HG02852 (cell line): ENCODE measurements around the gene BRD7.

Source experiments
- ATAC-seq: cut with Tn5 transposase; IDR thresholded peaks from one replicate; pipeline ENCODE4 v1.9.1; 2021; ENCODE audit warnings: mild to moderate bottlenecking, moderate library complexity; ENCODE audit not compliant: unreplicated experiment

Gene BRD7

DNA sequence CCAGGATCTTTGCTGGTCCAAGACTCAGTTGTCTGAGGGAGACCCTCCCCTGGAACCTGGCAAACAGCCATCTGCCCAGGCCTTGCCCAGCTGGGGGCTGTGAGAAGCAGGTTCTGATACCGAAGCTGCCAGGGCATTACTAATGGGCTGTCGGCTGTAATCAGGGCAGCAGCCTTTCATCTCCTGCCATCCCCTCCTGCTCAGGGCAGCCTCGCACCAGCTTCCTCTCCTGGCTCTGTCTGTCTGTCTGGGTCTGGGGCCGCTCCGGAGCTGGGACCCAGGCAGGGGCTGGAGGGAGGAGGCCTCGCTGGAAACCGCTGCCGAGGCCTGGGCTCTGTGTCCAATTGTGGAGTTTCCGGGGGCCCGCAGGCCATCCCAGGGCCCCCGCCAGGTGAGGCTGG, 21.6 kb upstream of the BRD7 start:
- no peak for ATAC-seq

- ATAC-seq = no peak
Observed at GRCh38 chr16:50389900-50390299, 21.1 kb upstream of the BRD7 start.

DNA sequence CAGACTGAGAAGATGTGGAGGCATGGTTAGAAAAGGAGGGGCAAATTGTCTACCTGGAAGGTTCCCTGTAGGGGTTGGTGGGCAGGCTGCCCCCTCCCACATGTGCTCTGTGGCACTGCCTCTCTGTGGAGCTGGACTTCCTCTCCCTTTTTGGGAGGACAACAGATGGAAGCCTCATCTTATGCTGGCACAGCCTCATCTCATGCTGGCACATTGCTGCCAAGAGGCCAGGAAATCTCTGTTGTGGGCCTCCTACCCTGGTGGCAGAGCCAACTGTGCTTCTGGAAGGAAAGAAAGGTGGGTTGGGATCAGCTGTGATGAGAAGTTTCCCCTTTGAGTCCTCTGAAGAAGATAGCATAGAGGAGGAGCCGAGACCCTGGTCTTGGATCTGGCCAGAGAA, 19.7 kb upstream of the BRD7 start:
- ATAC-seq = no peak

GRCh38 chr16:50386774-50387173, 18.0 kb upstream of the BRD7 start:
- no peak for ATAC-seq

DNA sequence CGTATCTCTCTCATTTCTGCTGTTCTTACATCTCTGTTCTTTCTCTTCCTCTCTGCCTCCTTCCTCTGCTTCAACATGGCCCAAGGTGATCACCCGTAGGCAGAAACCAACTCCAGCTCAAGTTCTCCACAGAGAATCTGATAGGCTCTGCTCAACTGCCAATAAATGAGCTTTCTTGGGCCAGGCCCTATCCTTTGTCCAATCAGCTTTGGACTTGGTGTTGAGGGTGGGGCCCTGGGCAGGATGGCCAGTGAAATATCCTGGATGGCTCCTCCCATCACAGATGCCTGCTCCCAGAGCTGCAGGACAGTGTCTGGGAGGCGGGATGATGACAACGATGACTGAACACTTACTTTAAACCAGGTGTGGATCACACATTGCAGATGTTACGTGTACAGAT, 17.4 kb upstream of the BRD7 start:
- no peak for ATAC-seq

DNA sequence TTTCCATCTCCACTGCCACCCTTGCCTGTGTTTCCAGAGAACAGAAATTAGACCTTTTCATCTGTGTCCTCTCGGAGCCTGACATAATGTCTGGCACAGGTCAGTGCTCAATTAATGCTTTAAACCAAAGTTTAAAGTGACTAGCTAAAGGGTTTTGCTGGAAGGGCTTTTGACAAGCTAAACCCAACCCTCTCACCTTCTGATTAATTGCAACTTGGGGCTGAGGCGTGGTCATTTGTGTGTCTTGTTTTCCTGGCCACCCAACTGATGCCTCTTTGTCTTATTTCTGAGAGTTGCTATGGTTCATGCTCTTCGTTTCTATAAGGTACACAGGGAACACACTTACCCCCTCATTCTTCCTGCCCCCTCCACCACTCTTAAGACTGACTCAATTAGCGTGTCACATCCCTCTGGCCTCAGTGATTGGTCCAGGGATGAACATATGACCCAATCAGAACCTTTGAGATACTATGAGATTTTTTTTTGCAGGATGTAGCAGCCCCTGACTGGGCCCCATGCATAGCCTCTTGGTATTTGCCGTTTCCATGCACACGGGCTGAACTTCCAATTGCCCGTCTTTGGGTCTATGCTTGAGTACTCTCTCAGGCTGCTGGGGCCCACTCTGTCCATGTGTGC, 15.8 kb upstream of the BRD7 start:
- no peak for ATAC-seq

GRCh38 chr16:50381679-50382440, 13.1 kb upstream of the BRD7 start:
- ATAC-seq = no peak

DNA sequence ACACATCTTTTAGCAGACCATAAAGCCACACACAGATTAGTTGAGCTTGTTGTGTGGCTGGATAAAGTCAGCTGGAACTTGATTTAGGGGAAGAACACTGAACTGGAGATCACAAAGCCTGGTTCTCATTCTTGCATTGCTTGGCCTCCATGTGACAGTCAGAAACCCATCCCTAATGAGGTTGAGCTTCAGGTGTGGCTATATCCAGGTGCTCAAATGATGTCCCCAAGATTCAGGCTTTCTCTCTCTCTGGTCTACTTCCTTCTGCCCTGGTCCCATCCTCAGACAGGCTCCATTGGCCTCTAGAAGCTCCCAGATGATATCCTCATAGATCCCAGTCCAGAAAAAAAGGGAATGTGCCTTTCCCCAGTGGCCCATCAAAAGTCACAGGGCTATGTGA, 9.6 kb upstream of the BRD7 start:
- ATAC-seq = no peak

DNA sequence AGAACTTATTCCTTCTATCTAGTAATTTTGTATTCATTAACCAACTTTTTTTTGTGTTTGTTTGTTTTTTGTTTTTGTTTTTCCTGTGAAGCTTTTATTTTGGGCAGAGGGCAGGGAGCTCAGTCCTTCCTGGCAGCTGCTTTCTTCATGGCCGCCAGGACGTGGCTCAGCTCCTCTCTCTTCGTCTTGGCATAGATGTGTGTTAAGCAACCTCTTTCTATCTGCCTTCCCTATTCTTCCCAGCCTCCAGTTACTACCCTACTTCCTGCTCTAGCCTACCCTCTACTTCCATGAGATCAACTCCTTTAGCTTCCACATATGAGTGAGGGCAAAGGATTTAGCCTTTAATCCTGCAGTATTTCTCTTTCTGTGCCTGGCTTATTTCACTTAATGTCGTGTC, 8.2 kb upstream of the BRD7 start:
- ATAC-seq = no peak

DNA sequence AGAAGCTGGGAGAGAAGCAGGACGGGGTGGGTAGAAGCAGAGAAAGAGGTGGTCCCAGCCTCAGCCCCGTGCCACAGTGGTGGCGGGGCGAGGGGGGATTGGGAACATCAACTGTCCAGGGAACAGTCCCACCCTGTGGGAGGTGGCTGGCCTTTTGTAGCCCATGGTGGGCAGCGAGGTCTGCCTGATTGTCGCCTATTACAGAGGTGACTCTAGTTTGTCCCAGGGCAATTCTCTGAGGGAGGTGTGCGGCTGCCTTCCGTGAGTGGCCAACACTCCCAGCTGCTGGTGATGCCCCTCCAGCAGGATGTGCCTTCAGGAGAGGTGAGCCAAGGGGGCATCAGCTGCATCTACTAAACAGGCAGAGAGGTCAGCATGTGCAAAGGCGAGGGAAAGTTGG, 5.0 kb upstream of the BRD7 start:
- ATAC-seq = no peak

DNA sequence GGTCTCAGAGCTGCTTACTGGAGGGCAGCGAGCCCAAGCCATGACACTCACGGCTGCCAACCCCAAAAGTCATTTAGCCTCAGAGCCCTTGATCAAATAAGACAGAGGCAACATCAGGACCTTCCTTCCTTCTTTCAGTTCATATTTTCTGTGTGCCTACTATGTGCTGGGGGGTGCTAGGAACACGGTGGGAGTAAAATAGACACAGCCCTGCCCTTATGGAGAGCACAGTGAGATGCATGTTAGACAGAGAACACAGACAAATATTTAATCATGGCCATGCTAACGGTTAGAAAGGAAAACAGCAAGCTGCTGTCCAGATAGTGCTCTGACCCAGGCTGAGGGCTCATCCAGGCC, 4.5 kb upstream of the BRD7 start:
- no peak for ATAC-seq

DNA sequence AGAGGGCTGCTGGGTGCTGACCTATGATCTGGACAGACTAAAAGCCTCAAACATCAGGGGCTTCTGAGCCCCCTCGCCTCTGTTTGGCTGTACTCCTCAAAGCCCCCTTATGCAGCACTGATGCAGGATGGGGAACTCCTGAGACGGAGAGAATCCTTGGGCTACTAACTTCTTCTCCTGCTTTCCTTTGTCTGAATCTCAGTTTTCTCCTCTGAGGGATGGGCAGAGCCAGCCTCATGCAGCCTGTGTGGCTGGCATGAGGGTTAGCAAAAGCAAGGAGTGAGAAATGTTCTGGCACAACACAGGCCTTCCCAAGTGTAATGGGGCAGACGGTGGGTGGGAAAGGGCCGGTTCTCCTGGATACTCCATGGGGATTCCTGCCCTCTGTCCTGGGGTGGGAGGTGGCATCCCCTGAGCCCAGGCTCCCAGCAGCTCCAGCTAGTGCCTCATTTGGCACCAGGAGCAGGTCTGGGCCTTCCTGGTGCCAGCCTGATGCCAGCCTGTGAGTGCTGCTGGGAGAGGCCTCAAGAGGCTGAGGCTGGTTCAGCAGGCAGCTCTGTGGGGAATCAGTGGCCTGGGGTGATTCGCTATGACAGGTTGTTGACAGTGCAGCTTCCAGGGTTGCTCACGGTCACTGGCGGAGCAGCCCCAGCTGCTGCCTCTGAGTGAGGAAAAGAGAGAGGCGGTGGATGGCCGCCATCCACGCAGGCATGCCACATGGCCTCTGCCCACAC, 4.0 kb upstream of the BRD7 start:
- no peak for ATAC-seq

DNA sequence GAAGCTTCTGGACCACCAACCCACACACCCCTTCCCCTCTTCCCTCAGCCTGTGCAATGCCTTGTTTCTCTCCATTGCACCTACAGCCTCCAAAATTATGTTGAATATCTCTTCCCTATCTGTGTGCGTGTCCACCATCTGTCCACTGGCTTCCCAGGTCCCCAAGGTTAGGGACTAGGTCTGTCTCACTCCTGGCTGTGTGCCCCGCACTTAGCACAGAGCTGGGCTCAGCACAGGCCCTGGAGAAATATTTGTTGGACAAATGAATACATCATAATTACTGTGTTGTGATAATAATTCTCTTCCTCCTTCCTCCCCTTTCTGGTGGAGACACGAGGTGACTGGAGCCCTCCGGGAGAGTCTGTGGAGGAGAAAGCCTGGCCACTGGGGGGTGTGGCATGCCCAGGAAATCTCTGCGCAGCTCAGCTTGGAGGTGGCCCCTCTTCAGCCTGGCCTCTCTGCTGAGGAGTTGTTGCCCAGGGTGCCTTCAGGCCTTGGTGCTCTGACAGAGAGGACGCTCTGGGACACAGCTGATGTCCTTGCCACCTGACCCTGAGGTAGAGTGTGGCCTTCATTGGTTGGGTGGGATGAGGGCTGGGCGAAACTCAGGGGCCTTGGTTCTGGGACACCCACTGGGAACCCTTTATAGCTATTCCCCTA, 3.3 kb upstream of the BRD7 start:
- no peak for ATAC-seq

GRCh38 chr16:50371036-50371716, 2.4 kb upstream of the BRD7 start:
- no peak for ATAC-seq

- ATAC-seq = no peak
Observed at GRCh38 chr16:50369133-50369804, 481 bp upstream of the BRD7 start.

DNA sequence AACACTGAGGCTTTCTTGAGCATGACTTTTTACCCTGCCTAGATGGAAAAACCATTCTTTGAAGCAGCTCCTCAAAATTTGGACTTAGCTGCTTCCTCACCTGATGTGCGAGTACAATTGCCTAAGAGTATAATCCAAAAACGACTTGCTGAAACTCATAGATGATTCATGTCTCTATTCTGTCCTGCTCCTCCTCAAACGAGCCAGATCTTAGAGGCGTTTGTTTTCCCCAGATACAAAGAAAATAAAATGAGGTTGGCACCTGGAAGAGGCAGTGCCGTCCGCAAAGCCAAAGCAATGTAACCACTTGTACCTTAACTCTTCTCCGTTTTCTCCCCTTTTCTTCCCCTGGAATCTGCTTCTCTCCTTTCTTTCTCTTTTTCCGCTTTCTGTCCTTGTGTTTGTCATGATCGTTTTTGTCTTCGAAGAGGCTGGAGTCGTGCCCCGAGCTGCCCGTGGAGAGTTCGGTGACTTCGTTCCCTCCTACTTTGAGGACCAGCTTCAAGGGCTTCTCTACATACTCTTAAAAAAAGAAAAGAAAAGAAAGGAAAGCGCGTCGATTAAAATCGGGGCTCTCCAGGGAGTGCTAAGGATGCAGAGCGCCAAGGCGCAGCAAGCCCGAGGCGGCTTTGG, 895 bp downstream of the BRD7 start:
- no peak for ATAC-seq

- no peak for ATAC-seq
Observed at GRCh38 chr16:50365791-50366575, 2.8 kb downstream of the BRD7 start.

- ATAC-seq = no peak
Observed at GRCh38 chr16:50363656-50364055, 5.1 kb downstream of the BRD7 start.

- no peak for ATAC-seq
Observed at GRCh38 chr16:50360779-50361178, 8.0 kb downstream of the BRD7 start.
